Activated CD8-positive, alpha-beta memory T cell treated with anti-CD3 and anti-CD28 coated beads, Interleukin-2, amount 50 U/mL, for 4 hours (primary cell): Measurements from ENCODE around the gene SLC37A1.
"Not testable (repeated sequence)": the region's sequence is repeated elsewhere in the genome, so short reads cannot be mapped to it uniquely, and the experiment has no call there.

ENCODE experiments used
- DNase-seq: peaks from one replicate; pipeline ENCODE4 v3.0.0-alpha.2; 2020

Gene SLC37A1

GRCh38 chr21:42513151-42513984 lies at the start of gene SLC37A1:
TSS of gene SLC37A1 (plus strand) at chr21:42513852. CDS start at chr21:42518455, 4,603 bp downstream.
- peak; percentile 44 for DNase-seq

GRCh38 chr21:42463861-42464515 lies 49.7 kb upstream of the SLC37A1 start:
- peak; percentile 73 for DNase-seq

- no peak for DNase-seq
Observed at GRCh38 chr21:42465008-42465802, 48.4 kb upstream of the SLC37A1 start.

GRCh38 chr21:42465803-42466127 lies 47.9 kb upstream of the SLC37A1 start:
- no peak for DNase-seq

GRCh38 chr21:42466700-42467099 lies 47.0 kb upstream of the SLC37A1 start:
- no peak for DNase-seq

- no peak for DNase-seq
Observed at GRCh38 chr21:42467140-42467983, 46.3 kb upstream of the SLC37A1 start.

- no peak for DNase-seq
Observed at GRCh38 chr21:42468491-42469131, 45.0 kb upstream of the SLC37A1 start.

- DNase-seq = no peak
Observed at GRCh38 chr21:42469272-42469671, 44.4 kb upstream of the SLC37A1 start.

GRCh38 chr21:42469726-42470125 lies 43.9 kb upstream of the SLC37A1 start:
- DNase-seq = not testable (repeated sequence)

GRCh38 chr21:42471206-42471605 lies 42.4 kb upstream of the SLC37A1 start:
- no peak for DNase-seq

GRCh38 chr21:42471716-42472330 lies 41.8 kb upstream of the SLC37A1 start:
- DNase-seq = no peak

GRCh38 chr21:42472521-42472920 lies 41.1 kb upstream of the SLC37A1 start:
- no peak for DNase-seq

- DNase-seq = no peak
Observed at GRCh38 chr21:42473498-42474042, 40.1 kb upstream of the SLC37A1 start.

- no peak for DNase-seq
Observed at GRCh38 chr21:42474043-42474831, 39.4 kb upstream of the SLC37A1 start.

- no peak for DNase-seq
Observed at GRCh38 chr21:42475036-42475435, 38.6 kb upstream of the SLC37A1 start.

- no peak for DNase-seq
Observed at GRCh38 chr21:42475526-42476387, 37.9 kb upstream of the SLC37A1 start.

GRCh38 chr21:42476388-42477331 lies 37.0 kb upstream of the SLC37A1 start:
- no peak for DNase-seq

- DNase-seq = no peak
Observed at GRCh38 chr21:42478504-42478903, 35.1 kb upstream of the SLC37A1 start.
